ENCODE measurements around the gene PIGB. TPM values are rescaled to one million over a fixed set of nuclear protein-coding genes. Genes with fewer than 3 reads are reported as not detected.
"Not testable (repeated sequence)": the region's sequence is repeated elsewhere in the genome, so short reads cannot be mapped to it uniquely, and the experiment has no call there.

PIGB gene
- total RNA-seq, 2 donors from 2014 or later = 13.0 to 15.3 TPM

DNA sequence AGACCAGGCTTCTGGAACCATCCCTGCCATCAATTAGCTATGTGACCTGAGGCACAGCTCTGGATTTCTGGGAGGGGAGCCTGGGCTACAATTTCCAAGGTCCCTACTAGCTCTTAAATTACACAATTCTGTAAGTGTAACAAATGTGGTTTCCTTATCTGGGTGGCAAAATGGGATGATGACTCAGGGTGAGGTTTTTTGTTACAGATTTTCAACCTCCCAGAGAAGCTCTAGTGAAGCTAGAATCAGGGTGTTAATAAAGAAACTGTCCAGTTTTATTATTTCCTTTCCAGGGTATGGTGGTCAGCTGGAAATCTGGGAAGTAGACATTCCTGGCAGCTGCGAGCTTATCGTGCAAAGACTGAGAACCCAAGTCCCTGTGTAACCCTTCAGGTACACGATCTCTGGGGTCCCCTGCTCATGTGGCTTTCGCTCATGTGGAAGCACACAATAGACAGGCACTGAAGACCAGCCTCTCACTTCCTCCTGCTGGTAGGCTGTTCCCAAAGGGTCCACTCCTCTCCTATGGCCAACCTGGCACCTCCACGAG is 36.7 kb upstream of the PIGB start:
- H3K9me3 ChIP-seq = no peaks in the 10 kb centered on the region
- H3K27ac ChIP-seq = peak overlapping the region; percentile 1 to 97
- 74% methylated on average over 5 of the region's 5 CpGs for WGBS
- no peak for DNase-seq (ENCODE audit: low spot score)
- no peaks in the 10 kb centered on the region for H3K36me3 ChIP-seq
- no peak overlapping the region for H3K4me3 ChIP-seq
- intact Hi-C loops (cut with DNase I) = no loop called here
- peaks cover 8% of the 10 kb centered on the region for H3K4me1 ChIP-seq (replicated peaks)
- H3K27me3 ChIP-seq (replicated peaks; ENCODE audit: insufficient read depth) = no peaks in the 10 kb centered on the region
- TF ChIP-seq CTCF (IDR thresholded peaks at IDR 0.05) (no peak), POLR2AphosphoS5 (IDR thresholded peaks at IDR 0.05) (no peak), POLR2A (IDR thresholded peaks at IDR 0.05) (no peak)

- H3K27ac ChIP-seq = peak overlapping the region; percentile 1 to 97
- WGBS = 72% methylated on average over 6 of the region's 6 CpGs
- no peaks in the 10 kb centered on the region for H3K36me3 ChIP-seq
- no peak for DNase-seq (ENCODE audit: low spot score)
- no peak overlapping the region for H3K4me3 ChIP-seq
- TF ChIP-seq POLR2A (IDR thresholded peaks at IDR 0.05) (no peak), POLR2AphosphoS5 (IDR thresholded peaks at IDR 0.05) (peak; percentile 30), CTCF (IDR thresholded peaks at IDR 0.05) (no peak)
- intact Hi-C loops (cut with DNase I) = no loop called here
- no peaks in the 10 kb centered on the region for H3K27me3 ChIP-seq (replicated peaks; ENCODE audit: insufficient read depth)
- H3K9me3 ChIP-seq = no peaks in the 10 kb centered on the region
- H3K4me1 ChIP-seq (replicated peaks) = peaks cover 8% of the 10 kb centered on the region
Measured at GRCh38 chr15:55283379-55284147, 35.5 kb upstream of the PIGB start.

DNA sequence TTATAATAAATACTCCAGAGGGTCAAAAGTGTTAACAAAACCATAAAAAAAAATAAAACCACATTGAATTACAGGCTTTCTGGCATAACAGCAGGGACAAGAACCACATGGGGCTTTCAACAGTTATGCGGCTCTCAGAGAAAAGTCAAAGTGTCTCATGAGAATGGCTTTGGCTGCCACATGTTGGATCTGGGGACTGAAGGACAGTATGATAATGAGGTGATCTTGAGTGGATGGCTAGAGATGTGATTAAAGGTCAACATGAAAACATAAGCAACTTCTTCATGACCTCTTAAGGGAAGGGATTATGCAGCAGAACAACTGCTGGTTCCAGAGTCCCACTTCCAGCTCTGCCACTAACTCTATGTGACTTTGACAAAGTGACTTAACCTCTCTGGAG is 34.6 kb upstream of the PIGB start:
- TF ChIP-seq POLR2A (IDR thresholded peaks at IDR 0.05) (no peak), CTCF (IDR thresholded peaks at IDR 0.05) (no peak), POLR2AphosphoS5 (IDR thresholded peaks at IDR 0.05) (no peak)
- Histone ChIP-seq H3K27me3 (replicated peaks; ENCODE audit: insufficient read depth) (no peaks in the 10 kb centered on the region), H3K4me1 (replicated peaks) (peaks cover 6% of the 10 kb centered on the region), H3K36me3 (no peaks in the 10 kb centered on the region), H3K4me3 (no peak overlapping the region), H3K9me3 (no peaks in the 10 kb centered on the region), H3K27ac (peak overlapping the region; percentile 1 to 97)
- DNase-seq (ENCODE audit: low spot score) = no peak
- intact Hi-C loops (cut with DNase I) = no loop called here
- 71% methylated on average over 1 of the region's 1 CpG for WGBS

DNA sequence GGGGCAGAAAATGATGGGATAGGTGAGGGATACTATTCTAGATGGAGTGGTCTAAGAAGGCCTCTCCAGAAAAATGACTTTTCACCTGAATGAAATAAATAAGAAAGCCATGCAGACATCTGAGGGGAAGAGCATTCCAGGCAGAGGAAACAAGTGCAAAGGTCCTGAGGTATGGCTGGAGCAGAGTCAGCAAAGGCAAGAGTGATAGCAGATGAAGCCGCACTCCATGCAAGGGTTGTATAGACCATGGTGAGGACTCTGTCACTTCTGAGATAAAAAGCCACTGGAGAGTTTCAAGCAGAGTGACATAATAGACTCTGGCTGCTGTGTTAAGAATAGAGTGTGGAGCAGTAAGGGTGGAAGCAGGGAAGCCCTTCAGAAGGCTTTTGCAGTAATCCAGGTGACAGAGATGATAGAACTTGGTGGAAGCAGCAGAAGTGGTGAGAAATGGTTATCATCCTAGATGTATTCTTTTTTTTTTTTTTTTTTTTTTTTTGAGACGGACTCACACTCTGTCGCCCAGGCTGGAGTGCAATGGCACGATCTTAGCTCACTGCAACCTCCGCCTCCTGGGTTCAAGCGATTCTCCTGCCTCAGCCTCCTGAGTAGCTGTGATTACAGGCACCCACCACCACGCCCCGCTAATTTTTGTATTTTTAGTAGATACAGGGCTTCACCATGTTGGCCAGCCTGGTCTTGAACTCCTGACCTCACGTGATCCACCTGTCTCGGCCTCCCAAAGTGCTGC is 32.4 kb upstream of the PIGB start:
- H3K27me3 ChIP-seq (replicated peaks; ENCODE audit: insufficient read depth); H3K4me3 ChIP-seq; H3K9me3 ChIP-seq; DNase-seq (ENCODE audit: low spot score); H3K36me3 ChIP-seq; intact Hi-C loops (cut with DNase I); H3K4me1 ChIP-seq (replicated peaks): not testable (repeated sequence)
- WGBS = 97% methylated on average over 10 of the region's 10 CpGs
- H3K27ac ChIP-seq = peak overlapping the region in 1 of 2 donors; percentile 97

- no peak for DNase-seq (ENCODE audit: low spot score)
- Histone ChIP-seq H3K4me3 (peak overlapping the region in 1 of 2 donors; percentile 93), H3K9me3 (no peaks in the 10 kb centered on the region), H3K27ac (peak overlapping the region; percentile 93 to 97), H3K36me3 (no peaks in the 10 kb centered on the region), H3K4me1 (replicated peaks) (no peaks in the 10 kb centered on the region), H3K27me3 (replicated peaks; ENCODE audit: insufficient read depth) (no peaks in the 10 kb centered on the region)
- WGBS = 84% methylated on average over 8 of the region's 8 CpGs
- intact Hi-C loops (cut with DNase I) = no loop called here
- TF ChIP-seq POLR2AphosphoS5 (IDR thresholded peaks at IDR 0.05) = no peak
- TF ChIP-seq POLR2A (IDR thresholded peaks at IDR 0.05) = no peak
- no peak for TF ChIP-seq CTCF (IDR thresholded peaks at IDR 0.05)
Measured at GRCh38 chr15:55288006-55288717, 30.9 kb upstream of the PIGB start.
